GM18909 (cell line): ENCODE data around the gene TBC1D1.
"Not testable (repeated sequence)": the region's sequence is repeated elsewhere in the genome, so short reads cannot be mapped to it uniquely, and the experiment has no call there.

Source experiments
- ATAC-seq: cut with Tn5 transposase; IDR thresholded peaks from one replicate; pipeline ENCODE4 v1.9.1; 2021; ENCODE audit warnings: mild to moderate bottlenecking; ENCODE audit not compliant: unreplicated experiment, poor library complexity

TBC1D1 gene

DNA sequence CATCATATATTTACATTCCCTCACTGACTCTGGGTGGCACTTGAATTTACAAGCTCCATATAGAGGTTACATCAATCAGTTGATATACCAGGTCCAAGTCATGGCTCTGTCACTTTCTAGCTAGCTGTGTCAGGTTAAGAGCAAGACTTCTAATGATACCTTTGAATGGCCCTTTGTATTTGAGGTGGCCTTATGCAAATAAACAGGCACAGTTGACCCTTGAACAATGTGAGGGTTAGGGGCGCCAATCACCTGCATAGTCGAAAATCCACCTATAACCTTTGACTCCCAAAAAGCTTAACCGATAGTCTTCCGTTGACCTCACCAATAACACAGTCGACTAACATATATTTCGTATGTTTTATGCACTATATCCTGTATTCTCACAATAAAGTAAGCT is 68.0 kb downstream of the TBC1D1 start:
- ATAC-seq, result no peak

DNA sequence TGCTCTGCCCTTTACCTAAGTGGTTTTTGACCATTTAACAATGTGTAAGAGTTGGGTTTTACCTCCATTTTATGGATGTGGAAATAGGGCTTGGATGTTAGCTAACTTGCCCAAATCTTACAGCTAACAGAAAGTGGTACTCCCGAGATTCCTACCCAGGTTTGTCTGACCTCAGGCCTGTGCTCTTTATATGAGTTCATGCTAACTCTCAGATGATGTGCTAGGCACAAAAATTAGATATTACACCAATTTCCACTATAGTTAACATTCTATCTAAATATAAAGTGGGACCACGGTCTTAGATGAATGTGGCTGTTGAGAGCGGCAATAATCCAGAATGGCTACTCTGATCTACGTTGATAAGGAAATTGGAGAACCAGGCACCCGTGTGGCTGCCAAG is 69.2 kb downstream of the TBC1D1 start, which contains the start of gene PTTG2:
Gene PTTG2 (plus strand): TSS at position 301 of the 400 bp plus-strand sequence. CDS start 37 bp downstream, at position 338.
- no peak for ATAC-seq

DNA sequence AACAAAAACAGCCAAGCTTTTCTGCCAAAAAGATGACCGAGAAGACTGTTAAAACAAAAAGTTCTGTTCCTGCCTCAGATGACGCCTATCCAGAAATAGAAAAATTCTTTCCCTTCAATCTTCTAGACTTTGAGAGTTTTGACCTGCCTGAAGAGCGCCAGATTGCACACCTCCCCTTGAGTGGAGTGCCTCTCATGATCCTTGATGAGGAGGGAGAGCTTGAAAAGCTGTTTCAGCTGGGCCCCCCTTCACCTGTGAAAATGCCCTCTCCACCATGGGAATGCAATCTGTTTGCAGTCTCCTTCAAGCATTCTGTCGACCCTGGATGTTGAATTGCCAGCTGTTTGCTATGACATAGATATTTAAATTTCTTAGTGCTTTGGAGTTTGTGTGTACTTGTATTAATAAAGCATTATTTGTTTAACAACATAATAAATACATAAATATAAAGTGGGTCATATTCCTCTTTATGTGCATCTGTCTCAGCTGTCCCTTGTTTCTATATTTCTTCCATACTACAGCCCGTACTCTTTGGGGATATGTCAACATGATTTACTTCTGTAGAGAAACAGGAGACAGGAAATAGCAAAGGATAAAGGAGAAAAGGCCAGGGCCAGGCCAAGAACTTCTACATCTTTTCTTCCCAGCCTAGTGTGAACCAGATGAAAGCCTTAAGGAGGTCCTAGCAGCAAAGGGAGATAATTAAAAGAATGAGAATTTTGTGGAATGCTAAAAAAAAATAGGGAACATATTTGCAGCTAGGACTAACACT is 70.0 kb downstream of the TBC1D1 start:
- ATAC-seq, result no peak

DNA sequence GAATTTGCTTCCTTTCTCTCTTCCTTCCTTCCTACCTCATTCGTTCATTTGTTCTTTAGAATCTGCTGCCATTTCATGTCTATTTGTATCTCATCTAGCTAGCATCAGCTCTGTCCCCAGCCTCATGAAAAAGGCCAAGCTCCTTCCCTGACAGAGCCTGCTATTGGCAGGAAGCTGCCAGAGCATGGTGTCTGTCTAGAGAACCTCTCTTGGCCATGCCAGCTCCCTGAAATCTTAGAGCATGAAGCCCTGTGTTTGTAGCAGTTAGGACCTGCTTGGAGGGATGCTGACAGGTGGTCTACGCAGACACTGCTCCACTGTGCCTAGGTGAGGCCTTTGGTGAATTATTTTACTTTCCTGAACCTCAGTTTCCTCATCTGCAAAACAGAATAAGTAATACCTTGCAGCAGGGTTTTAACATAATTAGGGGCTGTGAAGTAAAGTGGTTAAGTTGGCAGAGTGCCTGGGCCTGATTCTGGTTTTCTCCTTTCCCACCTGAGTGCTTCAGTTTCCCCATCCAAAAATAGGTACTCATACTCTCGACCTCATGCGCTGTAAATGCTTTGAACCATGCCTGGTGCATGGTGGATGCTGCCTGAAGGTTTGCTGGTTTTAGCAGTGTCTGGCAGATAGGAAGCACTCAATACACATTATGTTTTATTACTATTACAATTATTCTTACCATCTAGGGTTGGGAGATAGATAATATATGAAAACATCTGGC is 74.0 kb downstream of the TBC1D1 start:
- peak; percentile 56 for ATAC-seq

DNA sequence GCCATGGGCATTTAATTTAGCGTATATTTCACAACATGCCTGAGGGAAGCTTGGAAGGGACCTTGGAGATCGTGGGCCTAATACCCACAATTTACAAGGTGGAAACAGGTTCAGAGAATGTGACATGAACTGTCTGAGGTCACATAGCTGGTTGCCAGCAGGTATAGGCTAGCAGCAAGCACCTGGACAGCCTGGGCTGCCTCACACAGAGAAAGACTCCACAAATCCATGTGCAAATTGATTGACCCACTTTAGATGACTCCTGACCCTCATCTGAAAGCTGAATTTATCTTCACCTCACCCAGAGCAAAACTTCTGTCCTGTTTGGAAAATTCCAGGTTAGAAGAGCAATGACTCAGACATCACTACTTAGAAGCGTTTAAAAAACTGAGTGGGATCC is 75.2 kb downstream of the TBC1D1 start:
- ATAC-seq, result no peak

DNA sequence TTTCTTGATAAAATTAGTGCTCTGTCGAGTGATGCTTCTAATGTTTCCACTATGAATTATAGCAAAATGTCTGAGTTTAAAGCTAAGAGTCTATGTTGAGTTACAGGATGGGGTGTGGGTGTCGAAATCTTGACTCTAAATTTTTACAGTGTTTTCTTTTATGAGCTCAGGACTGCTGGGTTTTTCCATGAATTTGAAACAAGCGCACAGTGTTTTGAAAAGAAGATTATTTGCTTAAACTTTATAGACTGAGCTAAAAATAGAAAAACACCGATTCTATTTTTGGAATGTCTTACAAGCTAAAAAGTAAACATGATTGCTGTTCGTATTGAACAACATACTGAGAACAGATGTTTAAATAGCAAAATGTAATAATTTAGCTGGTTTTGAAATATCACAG is 76.9 kb downstream of the TBC1D1 start:
- ATAC-seq, result no peak

DNA sequence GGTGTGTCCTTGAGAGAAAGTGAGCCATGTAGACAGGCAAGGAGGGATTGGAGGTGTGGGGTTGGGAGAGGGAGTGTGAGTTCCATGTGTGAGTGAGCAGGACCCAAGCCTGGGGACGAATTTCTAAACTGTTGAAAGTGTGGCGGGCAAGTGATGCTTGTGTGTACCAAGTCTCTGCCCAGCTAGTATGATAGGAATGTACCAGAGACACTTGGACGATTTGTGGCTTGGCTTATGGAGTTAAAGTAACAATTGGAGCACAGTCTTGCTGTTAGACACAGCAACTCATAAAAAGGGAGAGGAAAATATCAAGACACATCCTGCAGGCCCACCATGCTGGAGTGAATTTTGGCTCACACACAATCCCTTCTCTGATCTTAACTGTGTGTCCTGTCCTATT is 77.9 kb downstream of the TBC1D1 start:
- no peak for ATAC-seq

DNA sequence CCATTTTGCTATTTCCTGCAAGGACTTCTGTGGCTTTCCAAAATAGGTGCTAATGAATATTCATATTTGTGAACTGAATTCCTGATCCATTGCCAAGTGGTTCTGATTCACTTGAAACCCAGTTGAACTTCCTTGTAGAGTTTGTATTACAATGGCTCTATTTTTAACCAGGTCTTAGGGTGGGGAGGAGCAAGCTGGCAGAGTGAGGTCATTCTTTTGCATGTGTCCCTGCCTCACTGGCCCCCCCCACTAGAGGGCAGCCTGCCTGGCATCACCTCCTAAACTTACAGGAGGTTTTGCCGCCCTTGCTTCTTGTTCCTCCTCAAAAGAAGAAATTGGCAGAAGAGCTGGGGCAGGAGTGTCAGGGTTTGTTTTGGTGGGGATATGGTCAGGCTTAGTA is 79.8 kb downstream of the TBC1D1 start:
- peak; percentile 59 for ATAC-seq

DNA sequence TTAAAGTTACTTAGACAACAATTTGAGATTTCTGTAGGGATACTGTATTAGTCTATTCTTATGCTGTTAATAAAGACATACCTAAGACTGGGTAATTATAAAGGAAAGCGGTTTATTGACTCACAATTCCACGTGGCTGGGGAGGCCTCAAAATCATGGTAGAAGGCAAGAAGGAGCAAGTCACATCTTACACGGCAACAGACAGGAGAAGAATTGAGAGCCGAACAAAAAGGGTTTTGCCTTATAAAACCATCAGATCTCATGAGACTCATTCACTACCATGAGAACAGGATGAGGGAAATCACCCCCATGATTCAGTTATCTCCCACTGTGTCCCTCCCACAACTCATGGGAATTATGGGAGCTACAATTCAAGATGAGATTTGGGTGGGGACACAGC is 80.3 kb downstream of the TBC1D1 start:
- no peak for ATAC-seq

DNA sequence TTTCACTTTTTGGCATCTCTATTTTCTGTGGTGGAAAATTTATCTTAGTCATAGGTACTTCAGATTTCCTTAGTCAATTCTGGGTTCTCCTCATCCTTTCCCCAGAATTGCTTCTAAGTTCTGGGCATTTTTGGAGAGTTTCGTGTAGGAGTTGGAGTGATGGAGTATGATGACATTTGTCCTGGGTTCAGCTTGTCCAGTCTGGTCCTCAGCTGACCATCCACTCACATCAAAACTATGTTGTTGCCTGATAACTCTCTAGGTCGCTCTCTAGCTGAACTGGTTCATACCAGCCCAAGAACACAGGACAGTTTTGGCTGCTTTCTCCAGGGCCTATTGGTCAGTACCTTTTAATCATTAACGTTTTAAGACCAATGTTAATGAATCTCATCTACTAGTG is 82.6 kb downstream of the TBC1D1 start:
- ATAC-seq, result no peak

DNA sequence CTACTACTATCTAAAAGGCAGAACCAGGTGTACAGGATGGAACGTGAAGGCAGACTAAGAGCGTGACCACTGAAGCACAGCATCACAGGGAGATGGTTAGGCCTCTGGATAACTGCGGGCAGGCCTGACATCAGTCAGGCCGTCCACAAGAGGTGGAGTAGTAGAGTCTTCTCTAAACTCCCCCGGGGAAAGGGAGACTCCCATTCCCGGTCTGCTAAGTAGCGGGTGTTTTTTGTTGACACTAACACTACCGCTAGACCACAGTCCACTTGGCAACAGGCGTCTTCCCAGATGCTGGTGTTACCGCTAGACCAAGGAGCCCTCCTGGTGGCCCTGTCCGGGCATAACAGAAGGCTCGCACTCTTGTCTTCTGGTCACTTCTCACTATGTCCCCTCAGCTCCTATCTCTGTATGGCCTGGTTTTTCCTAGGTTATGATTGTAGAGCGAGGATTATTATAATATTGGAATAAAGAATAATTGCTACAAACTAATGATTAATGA is 84.5 kb downstream of the TBC1D1 start:
- ATAC-seq, result not testable (repeated sequence)

DNA sequence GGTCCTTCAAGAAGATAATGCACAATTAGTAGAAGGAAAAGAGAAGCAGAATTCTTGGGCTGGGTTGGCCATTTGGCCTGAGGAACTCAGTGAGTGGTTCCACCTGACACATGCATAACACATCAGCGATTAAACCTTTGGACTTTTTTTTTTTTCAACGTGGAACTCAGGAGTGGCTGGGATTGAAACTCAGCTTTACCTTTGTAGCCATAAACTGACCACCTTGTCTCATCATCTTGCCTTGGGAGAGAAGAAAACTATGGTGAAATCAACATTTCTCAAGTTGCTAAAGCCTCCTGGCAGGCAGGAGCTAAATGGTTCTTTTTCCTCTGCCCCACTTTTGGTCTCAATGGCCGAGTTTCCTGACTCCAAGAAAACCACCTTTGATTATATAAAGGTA is 85.6 kb downstream of the TBC1D1 start:
- ATAC-seq, result no peak

DNA sequence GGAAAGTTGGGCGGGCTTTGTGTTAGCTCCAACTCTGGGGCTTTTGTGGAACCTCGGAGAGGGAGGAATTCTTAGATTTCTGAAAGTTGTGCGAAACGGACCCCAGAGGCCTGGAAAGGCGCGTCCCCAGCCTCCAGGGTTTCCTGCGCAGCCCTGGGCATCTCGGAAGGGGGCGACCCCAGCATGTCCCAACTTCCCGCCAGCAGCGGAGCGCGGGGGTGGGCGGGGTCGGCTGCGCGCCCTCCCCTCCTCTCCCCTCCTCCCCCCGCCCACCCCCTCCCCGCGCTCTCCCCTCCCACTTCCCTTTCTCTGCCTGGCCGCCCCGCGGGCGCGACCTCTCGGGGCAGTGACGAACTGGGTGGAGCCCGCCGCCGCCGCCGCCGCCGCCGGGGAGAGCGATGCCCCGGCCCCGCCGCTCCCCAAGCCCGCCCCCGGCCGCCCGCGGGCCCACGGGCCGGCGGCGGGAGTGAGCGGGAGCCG is 86.1 kb downstream of the TBC1D1 start:
- ATAC-seq, result peak; percentile 83

DNA sequence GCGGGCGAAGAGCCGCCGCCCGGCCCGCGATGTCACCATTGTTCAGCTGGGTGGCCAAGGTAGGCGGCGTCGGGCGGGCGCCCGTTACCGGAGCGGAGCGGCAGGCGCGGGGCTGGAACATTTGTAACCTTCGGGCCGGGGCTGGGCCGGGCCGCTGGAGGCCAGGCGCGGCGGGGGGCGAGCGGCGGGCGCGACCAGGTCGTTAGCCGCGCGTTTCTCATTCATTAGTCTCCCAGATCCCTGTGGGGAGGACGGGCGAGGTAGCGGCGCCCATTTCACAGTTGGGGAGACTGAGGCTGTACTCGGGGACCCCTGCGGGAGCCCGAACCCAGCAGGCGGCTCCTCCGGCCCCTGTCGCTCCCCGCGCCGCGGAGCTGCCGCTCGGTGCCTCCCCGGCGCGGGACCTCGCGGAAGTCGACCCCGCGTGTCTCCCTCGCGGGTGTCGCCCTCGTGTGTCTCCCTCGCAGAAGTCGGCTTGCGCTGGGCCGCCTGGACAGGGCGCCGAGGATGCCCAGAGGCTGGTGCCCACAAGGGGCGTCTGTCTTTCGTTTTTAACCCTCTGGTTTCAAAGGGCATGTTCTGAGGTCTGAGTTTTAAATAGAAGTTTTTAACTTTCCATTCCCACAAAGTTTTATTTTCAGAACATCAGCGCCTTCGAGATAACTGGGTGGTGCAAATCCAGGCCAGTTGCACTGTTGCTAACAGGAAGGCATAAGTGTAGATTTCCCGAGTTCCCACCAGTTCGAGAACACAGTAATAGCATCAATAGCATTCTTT is 86.8 kb downstream of the TBC1D1 start:
- peak; percentile 63 for ATAC-seq

DNA sequence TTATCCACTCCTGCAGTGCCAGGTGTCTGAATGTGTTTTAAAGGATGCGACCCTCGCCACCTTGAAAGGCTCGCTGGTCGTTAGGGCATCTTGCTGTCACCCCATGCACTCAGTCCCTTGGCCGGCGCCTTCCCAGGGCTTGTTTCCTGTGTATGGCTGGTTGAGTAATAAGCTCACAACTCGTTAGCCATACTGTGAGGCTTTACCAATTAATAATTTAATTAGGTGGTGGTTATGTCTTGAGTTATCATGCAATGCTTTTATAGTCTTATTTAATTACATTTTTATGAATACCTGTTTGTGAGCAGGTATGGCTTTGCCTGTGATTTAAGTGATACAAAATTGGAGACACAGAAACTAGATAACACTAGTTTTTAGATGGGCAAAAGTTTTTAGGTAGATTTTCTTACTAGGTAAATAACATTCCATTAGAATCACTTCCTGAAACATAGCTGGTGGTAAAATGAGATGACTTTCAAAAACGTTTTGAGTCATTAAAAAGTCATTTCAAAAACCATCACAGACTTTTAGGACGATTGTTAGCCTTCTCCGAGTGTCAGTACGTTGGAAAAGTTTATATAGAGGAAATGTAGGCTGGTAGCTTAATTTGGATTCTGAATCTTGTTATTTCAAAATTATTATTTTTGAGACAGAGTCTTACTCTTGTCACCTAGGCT is 87.5 kb downstream of the TBC1D1 start:
- ATAC-seq, result peak; percentile 36

DNA sequence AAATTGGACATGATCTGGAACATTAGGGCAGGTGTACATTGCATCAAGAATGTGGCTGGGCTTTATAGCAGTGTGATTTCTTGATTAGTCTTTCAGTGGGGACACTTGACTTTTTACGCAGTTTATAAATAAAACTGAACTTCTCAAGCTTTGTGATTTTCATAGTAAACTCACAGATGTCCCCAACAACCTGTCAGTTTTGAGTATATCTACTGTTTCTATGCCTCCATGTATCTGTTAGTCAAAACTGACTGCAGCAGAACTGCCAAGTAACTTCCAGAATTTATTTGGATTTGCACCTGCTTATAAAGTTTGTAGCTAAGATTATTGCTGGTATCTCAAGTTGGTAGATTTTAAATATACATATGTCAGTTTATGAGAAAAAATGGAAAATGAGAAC is 89.4 kb downstream of the TBC1D1 start:
- no peak for ATAC-seq

DNA sequence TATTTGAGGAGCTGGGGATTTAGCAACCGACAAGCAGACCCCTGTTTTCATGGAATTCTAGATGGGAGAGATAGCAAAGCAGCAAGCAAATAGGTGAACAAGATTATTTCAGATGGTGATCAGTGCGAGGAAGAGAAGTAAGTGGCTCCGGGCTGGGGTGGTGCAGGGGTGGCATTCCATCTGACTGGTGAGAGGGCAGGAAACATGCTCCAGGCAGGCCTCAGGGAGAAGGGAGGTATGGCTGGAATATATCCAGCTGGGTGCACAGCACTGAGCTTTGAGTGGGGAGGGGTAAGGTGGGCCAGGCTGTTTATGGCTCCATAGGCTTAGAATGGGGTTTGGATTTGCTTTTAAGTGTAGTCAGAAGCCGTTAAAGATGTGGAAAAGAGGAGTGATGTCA is 90.5 kb downstream of the TBC1D1 start:
- ATAC-seq, result no peak

DNA sequence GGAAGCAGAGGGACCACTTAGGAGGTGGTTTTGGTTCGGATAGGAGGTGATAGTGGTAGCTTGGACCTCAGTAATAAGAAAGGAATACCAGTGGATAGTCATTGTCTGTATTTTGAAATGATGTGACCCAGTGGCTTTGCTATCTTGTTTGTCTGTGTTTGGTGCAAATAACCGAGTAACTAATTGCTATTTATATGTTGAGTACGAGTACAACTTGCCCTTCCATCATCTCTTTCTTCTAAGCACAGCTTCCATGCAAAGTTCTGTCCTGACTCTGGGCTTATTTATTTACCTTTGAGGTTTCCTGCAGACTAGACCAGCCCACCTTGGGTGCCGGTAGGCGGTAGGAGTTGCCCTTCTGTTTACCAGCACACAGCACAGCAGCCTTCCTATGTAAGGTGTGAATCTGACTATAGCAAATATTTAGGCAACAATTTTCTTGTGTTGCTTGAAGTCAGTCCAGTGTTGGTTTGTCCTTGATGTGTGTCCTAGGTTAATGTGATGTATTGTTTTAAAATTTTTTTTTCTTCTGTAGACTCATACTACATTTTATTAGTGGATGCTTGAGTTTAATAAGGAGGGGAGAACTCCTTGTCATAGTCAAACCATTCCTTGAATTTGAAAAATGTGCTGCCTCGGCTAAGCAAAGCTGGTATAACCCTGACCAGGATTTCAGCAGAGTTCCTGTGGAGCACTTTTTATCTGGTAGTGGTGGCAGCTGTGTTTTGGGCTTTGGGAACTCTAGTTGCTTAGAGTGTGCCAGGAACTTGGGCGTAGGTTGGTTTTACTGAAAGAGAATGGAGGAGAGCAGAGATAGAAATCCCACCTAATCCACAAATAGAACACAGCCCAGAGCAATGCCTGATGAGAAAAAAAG is 91.2 kb downstream of the TBC1D1 start:
- no peak for ATAC-seq

DNA sequence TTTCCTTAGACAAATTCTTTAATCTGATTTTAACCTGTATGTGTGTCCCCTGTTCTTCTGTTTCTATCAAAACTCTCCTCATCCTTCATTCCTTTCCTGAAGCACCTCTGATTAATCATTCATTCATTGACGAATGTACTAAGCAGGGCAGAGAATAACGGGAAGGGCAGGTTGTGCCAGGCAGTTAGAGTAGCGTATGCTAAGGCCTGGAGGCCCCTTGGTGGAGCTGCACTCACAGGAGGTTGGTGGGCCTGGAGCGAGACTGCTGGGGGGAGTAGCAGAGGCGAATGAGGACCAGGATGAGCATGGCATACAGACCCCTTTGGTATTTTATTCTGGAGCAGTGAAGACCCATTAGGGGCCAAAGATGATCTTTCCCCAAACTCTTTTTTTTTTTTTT is 91.9 kb downstream of the TBC1D1 start:
- no peak for ATAC-seq
